NCI-H2227 treated with DMSO at 0.1 percent for 48 hours (cell line): ENCODE measurements around the gene UBE4A.

Source experiments
- DNase-seq: peaks from one replicate; lab custom pipeline; 2025; lab: John Stamatoyannopoulos, UW

The UBE4A gene

DNA sequence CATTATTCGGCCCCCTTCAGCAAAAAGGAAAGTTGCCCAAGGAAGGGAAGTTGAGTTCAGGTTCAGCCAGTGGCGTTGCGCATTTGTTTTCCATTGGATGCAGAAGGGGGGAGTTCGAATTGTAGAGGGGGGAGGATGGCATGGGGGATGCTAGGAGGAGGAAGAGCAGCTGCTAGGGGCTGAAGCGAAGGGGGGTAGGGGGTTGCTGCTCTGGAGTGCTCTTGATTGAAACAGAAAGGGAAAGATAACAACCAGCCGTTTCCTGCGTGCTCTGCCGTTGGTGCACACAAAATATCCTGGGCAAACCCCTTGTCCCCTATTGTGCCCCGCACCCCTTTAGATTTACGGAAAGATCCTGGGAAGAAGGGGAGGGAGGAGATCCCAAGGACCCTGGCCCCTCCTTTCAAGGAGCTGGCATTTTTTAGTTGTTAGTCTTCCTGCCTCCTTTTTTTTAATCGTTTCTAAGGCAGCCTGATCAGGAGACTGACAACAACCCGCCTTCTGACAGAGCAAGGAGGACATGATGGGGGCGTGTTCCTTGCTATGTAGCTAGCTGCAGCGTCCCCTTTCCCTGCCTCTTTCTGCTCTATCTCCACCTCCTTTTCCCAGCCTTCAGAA, 79.0 kb downstream of the UBE4A start:
- peak; percentile 51 for DNase-seq

DNA sequence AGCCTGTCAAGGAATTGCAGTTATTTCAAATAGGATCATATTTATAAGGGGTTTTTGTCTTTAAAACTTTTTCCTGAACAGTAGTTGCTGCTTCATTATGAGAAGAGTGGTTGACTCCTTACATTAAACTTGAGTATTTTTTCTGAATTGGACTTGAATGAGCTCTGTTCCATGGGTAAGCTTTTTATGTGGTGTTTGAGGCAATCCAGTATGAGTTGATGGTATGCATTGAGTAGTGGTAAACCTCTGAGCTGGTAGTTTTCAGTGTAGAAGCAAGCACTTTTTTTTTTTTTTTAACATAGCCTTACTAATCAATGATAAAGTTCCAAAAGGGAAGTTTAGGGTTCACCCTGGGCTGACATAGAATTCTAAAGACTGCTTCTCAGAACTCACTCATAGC, 80.2 kb downstream of the UBE4A start:
- no peak for DNase-seq

DNA sequence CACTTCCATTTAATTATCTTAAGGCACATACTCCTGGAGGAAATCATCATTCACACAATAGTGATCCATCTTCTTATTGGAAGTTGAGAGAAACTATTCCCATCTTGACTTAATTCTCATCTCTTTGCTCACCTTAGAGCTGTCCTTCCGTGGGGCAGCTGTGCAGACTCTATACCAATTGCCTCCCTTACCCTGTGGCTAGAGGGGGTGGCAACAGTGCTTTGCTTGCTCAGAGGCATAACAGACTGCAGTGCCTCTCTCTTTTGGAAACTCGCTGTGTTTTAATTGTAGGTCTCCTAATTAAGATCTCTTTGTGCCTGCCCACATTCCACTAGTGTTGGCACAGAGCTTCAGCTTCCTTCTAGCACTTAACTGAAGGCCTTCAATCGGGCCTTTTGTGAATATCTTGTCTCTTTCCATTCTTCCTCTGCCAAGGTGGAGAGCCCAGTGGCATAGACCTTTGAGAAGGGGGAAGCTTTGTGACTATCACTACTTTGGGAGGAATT, 82.4 kb downstream of the UBE4A start:
- DNase-seq = no peak

DNA sequence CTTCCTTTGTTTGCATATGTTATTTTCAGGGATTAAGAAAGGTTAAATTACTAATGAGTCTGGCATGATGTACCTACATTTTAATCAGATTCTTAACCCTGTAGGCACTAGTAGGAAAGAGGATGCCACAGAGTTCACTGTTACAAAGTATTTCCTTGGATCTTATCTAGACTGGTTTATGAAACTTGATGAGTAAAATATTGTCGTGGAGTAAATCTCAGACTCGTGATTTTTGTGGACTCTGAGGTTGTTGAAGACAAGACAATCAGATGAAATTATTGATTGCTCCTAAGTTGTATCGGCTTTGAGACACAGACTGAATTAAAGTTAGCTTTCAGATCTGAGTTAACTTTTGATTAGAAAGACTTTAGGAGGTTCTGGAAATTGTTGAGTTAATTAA, 82.9 kb downstream of the UBE4A start:
- DNase-seq = no peak

DNA sequence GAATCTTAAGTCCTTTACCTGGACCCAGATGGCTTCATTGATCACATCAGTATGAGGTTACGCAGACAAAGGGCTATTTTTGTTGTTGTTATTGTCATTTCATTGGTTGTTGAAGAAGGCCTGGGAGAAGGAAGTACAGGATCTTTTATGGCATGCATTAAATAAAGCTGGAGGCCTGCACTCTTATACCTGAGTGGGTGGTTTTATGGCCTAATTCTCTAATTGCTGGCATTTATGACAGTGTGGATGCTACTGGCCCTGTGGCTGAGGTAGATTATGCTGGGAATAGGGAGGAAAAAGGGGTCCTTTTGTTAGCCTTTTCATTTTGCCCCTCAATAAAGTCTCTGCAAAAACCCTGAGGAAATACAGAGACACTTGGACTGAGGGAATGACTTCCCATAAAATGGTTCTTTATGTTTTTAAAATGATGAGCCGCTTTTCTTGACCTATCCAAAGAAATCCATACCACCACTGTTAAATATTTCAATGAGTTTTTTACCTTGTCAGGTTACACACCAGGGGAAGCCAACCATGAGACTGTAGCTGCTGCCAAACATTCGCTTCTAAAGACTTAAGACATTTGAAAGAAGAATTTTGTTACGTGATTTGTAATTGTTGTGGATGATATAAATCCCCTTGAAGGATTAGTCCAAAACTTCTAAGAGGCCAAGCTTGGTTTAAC, 83.6 kb downstream of the UBE4A start:
- DNase-seq = no peak

DNA sequence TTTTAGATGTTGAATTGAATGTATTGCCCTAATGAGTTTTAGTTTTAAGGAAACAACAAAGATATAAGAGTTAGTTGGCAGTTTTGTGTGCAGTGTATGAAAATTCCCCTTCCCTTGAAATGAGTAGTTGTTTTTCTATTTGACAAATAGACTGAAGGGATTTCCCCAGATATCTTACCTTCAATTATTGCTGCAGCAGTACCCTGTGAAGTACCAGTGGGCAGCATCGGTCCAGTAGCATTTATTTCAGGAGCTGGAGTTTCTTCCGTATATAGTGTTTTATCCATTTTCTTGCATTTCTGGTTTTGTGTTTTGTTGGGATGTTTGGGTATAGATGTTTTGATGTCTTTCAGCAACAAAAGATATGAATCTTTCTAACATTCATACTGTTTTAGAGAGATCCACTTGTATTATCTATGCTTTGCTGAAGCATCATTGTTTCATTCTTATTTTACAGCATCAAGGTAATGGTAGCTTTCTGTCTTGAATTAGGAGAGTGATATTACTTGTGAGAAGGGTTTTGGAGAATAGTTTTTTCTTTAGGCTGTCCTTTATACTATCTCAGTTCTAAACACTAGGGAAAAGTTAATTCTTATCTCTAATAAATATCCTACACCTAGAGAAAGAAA, 84.3 kb downstream of the UBE4A start:
- DNase-seq = no peak

DNA sequence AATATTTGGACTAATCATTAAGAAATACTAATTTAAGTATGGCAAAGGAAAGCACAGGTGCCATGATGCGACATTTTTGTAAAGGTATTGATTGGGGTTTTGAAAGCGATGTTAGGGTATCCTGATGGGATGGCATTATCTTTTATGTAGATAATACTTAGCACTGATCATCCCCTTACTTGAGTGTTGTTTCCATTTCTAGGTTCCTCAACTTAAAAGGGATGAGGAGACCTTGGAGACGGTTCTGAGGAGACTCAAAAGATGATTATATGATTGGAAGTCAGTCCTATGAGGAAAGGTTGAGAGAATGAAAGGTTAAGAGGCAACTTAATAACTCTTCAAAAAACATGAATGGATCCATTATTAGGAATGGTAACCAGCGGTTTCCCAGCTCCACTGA, 88.0 kb downstream of the UBE4A start:
- no peak for DNase-seq

DNA sequence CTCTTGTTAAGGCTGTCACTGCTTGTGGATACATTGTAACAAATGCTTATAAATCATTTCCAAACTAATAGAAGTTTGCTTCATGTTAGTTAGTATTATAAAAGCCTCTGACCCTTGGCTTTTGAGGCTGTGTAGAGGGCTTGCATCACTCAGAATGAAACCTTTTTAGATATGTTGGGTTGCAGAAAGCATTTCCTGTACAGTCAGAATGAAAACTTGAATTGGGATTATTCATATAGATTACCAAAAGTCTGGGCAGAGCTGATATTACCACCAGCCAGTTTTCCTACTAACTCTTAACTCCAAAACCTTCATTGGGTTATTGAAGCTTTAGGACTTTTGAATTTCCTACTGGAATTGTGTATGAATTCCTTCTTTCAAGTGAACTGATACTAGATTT, 88.9 kb downstream of the UBE4A start:
- no peak for DNase-seq
